PC-9 (cell line): ENCODE data around the gene ABCA4.

ENCODE experiments used
- CTCF ChIP-seq: fragments of 200-600 bp; sonication (generic); conservative IDR thresholded peaks from 2 replicates; pipeline ENCODE4 v1.6.1; 2017; ENCODE audit warnings: mixed run types, antibody characterized with exemption, mild to moderate bottlenecking, moderate library complexity
- EZH2 ChIP-seq: fragments of 200-600 bp; sonication (generic); IDR thresholded peaks from 2 replicates; pipeline ENCODE4 v1.8.0; 2017; ENCODE audit warnings: antibody characterized with exemption, low read depth

- TF ChIP-seq CTCF: no peak
- TF ChIP-seq EZH2: no peak
Observed at GRCh38 chr1:93958032-93958725, 162.8 kb downstream of the ABCA4 start.
